ENCODE results near the gene PWWP2A. TPM values are rescaled to one million over a fixed set of nuclear protein-coding genes. Genes with fewer than 3 reads are reported as not detected.

The PWWP2A gene
- total and polyA plus RNA-seq, 2 experiments from 2014 or later: 51.5 to 81.6 TPM

GRCh38 chr5:160075073-160075472, 44.2 kb downstream of the PWWP2A start:
- Histone ChIP-seq H3K9me2 (ENCODE audit: insufficient read depth) (no peaks in the 10 kb centered on the region), H3K4me3 (no peak overlapping the region), H3K27ac (ENCODE audit: low read depth) (no peak overlapping the region), H3K4me2 (no peak overlapping the region), H3K79me2 (replicated peaks; ENCODE audit: insufficient read depth) (0 out of 2 replicates have a peak, but pooled peaks cover 4% of the 10 kb centered on the region), H3F3A (replicated peaks; ENCODE audit: low read depth) (peaks cover 4% of the 10 kb centered on the region; the same call in 1 of the 2 replicates), H3K36me3 (ENCODE audit: insufficient read depth) (no peaks in the 10 kb centered on the region; the same call in 1 of the 2 replicates), H4K20me1 (replicated peaks; ENCODE audit: insufficient read depth) (no peaks in the 10 kb centered on the region; the same call in 1 of the 2 replicates), H3K4me1 (ENCODE audit: insufficient read depth) (no peaks in the 10 kb centered on the region), H2AFZ (no peak overlapping the region), H3K27me3 (ENCODE audit: insufficient read depth) (no peaks in the 10 kb centered on the region)
- no peak overlapping the region for H3K4me3 Mint-ChIP-seq
- H3K4me1 Mint-ChIP-seq: peaks cover 8% of the 10 kb centered on the region; the same call in 2 of the 3 replicates
- no peak for DNase-seq (ENCODE audit: low spot score)
- peaks cover 15% of the 10 kb centered on the region for H3K36me3 Mint-ChIP-seq (ENCODE audit: low read depth)
- peaks cover 3% of the 10 kb centered on the region for H3K27me3 Mint-ChIP-seq (ENCODE audit: insufficient read depth, low read depth, poor library complexity)
- H3K9me3 Mint-ChIP-seq: no peaks in the 10 kb centered on the region
- ATAC-seq: no peak
- TF ChIP-seq STAT1 (IDR thresholded peaks at IDR 0.05; ENCODE audit: unreplicated experiment) (no peak), CTCF (conservative IDR thresholded peaks at IDR 0.05; ENCODE audit: low read depth in 2 of 2) (no peak), POLR2AphosphoS5 (IDR thresholded peaks at IDR 0.05; ENCODE audit: low read depth) (no peak), EZH2phosphoT487 (IDR thresholded peaks at IDR 0.05; ENCODE audit: unreplicated experiment) (no peak), ETS1 (IDR thresholded peaks at IDR 0.05) (no peak), ZNF331 (CRISPR knock-in tag; IDR thresholded peaks at IDR 0.05; ENCODE audit: low read depth) (no peak), ZNF462 (CRISPR knock-in tag; IDR thresholded peaks at IDR 0.05) (no peak), ZNF114 (CRISPR knock-in tag; IDR thresholded peaks at IDR 0.05) (no peak), REST (IDR thresholded peaks at IDR 0.05; ENCODE audit: unreplicated experiment) (no peak), JUNB (IDR thresholded peaks at IDR 0.05; ENCODE audit: unreplicated experiment) (no peak), CREB1 (CRISPR knock-in tag; IDR thresholded peaks at IDR 0.05; ENCODE audit: low read depth) (no peak), EZH2 (IDR thresholded peaks at IDR 0.05; ENCODE audit: low read depth, unreplicated experiment) (no peak)
- H3K27ac Mint-ChIP-seq: no peak overlapping the region
